Measurements from ENCODE around the gene RRH.
A peak's percentile ranks its signal among the peaks of the same experiment; 100 is the strongest.

RRH gene

GRCh38 chr4:109811707-109812106 is 16.1 kb upstream of the RRH start:
- H3K9me3 ChIP-seq (ENCODE audit: severe bottlenecking): no peaks in the 10 kb centered on the region
- H3K27me3 ChIP-seq (ENCODE audit: insufficient read depth, low read depth, severe bottlenecking): no peaks in the 10 kb centered on the region
- peaks cover under 1% of the 10 kb centered on the region; the same call in 1 of the 2 replicates for H3K36me3 ChIP-seq
- H3K27ac ChIP-seq: no peak overlapping the region
- no peak for DNase-seq
- no peak overlapping the region for H3K4me3 ChIP-seq (ENCODE audit: low read depth, low read length)
- TF ChIP-seq, protein P1, sequence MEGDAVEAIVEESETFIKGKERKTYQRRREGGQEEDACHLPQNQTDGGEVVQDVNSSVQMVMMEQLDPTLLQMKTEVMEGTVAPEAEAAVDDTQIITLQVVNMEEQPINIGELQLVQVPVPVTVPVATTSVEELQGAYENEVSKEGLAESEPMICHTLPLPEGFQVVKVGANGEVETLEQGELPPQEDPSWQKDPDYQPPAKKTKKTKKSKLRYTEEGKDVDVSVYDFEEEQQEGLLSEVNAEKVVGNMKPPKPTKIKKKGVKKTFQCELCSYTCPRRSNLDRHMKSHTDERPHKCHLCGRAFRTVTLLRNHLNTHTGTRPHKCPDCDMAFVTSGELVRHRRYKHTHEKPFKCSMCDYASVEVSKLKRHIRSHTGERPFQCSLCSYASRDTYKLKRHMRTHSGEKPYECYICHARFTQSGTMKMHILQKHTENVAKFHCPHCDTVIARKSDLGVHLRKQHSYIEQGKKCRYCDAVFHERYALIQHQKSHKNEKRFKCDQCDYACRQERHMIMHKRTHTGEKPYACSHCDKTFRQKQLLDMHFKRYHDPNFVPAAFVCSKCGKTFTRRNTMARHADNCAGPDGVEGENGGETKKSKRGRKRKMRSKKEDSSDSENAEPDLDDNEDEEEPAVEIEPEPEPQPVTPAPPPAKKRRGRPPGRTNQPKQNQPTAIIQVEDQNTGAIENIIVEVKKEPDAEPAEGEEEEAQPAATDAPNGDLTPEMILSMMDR (IDR thresholded peaks at IDR 0.05; ENCODE audit: low read depth, low read length): no peak

- peak within 1 kb of the TSS; percentile 73 for H3K27ac ChIP-seq
- TF ChIP-seq, protein P1 (IDR thresholded peaks at IDR 0.05; ENCODE audit: low read depth, low read length): no peak
- peak; percentile 96 for DNase-seq
Measured at GRCh38 chr4:109815151-109816081, 12.4 kb upstream of the RRH start, which contains the start of gene GAR1. TSS of gene GAR1 (plus strand) at chr4:109815762. CDS start at chr4:109816165, 403 bp downstream.

GRCh38 chr4:109816082-109816442 is 11.7 kb upstream of the RRH start:
- DNase-seq: peak; percentile 25
- peaks cover 39% of the 10 kb centered on the region for H3K36me3 ChIP-seq
- peak overlapping the region; percentile 73 for H3K27ac ChIP-seq
- TF ChIP-seq, protein P1 (IDR thresholded peaks at IDR 0.05; ENCODE audit: low read depth, low read length): no peak
- no peaks in the 10 kb centered on the region for H3K9me3 ChIP-seq (ENCODE audit: severe bottlenecking)
- peak overlapping the region; percentile 87 for H3K4me3 ChIP-seq (ENCODE audit: low read depth, low read length)
- no peaks in the 10 kb centered on the region for H3K27me3 ChIP-seq (ENCODE audit: insufficient read depth, low read depth, severe bottlenecking)

More at GRCh38 chr4:109815151-109816081, 12.4 kb upstream of the RRH start, which contains the start of gene GAR1:
- Histone ChIP-seq H3K4me3 (ENCODE audit: low read depth, low read length) (peak within 1 kb of the TSS; percentile 87), H3K27me3 (ENCODE audit: insufficient read depth, low read depth, severe bottlenecking) (no peaks in the 10 kb centered on the region), H3K9me3 (ENCODE audit: severe bottlenecking) (no peaks in the 10 kb centered on the region), H3K36me3 (peaks cover 34% of the 10 kb centered on the region)

GRCh38 chr4:109816894-109817293 is 10.9 kb upstream of the RRH start:
- Histone ChIP-seq H3K27ac (no peak overlapping the region), H3K27me3 (ENCODE audit: insufficient read depth, low read depth, severe bottlenecking) (no peaks in the 10 kb centered on the region), H3K36me3 (peaks cover 46% of the 10 kb centered on the region), H3K9me3 (ENCODE audit: severe bottlenecking) (no peaks in the 10 kb centered on the region), H3K4me3 (ENCODE audit: low read depth, low read length) (no peak overlapping the region)
- TF ChIP-seq, protein P1 (IDR thresholded peaks at IDR 0.05; ENCODE audit: low read depth, low read length): no peak
- DNase-seq: no peak

GRCh38 chr4:109818268-109818667 is 9.5 kb upstream of the RRH start:
- no peak for DNase-seq
- H3K36me3 ChIP-seq: peaks cover 57% of the 10 kb centered on the region

More at GRCh38 chr4:109818268-109818667, 9.5 kb upstream of the RRH start:
- no peaks in the 10 kb centered on the region for H3K27me3 ChIP-seq (ENCODE audit: insufficient read depth, low read depth, severe bottlenecking)
- H3K27ac ChIP-seq: no peak overlapping the region
- no peaks in the 10 kb centered on the region for H3K9me3 ChIP-seq (ENCODE audit: severe bottlenecking)
- H3K4me3 ChIP-seq (ENCODE audit: low read depth, low read length): no peak overlapping the region
- TF ChIP-seq, protein P1 (IDR thresholded peaks at IDR 0.05; ENCODE audit: low read depth, low read length): no peak

Data from WERI-Rb-1 (cell line).